ENCODE data around the gene SUV39H1.

The SUV39H1 gene

GRCh38 chrX:48714573-48714972, 18.0 kb downstream of the SUV39H1 start:
- DNase-seq (ENCODE audit: low read depth) = no peak

DNA sequence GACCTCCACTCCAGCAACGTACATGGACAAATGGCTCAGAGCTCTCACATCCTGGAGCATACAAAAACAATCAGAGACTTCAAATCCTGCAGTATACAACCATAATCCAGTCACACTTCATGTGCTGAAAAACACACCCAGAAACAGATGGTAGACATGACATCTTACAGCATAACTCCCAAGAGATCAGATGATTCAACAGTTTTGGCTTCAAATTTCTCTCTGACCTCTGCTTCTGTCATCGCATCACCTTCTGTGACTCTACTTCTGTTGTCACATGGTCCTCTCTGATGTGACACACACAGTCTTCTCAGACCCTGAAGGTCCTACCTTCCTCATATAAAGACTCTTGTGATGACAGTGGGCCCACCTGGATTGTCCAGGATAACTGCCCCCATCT, 18.5 kb downstream of the SUV39H1 start:
- no peak for DNase-seq (ENCODE audit: low read depth)

DNA sequence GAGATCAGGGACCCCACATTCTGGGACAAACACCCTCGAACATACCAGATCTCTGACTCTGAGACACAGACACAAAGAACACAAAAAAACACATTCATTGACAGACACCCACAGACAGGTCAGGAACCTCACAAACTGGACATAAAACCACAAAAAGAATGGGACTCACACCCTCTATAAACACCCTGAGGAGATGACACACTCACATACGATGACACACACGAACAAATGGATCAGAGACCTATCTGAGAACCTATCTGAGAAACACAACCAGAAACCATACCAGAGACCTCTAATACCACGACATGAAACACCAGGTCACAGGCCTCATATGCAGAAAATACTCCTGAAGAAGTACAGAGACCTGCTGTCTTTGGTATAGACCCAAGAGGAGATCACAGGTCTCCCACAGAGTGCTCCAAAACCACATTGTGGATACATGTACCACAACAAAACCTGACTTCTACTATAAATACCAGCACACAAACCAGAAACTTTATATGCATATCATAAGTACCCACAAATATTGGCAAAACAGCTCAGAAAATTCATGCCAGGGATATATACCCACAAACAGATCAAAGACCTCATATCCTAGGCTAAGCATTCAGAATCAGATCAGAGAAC, 19.5 kb downstream of the SUV39H1 start:
- DNase-seq (ENCODE audit: low read depth) = no peak

DNA sequence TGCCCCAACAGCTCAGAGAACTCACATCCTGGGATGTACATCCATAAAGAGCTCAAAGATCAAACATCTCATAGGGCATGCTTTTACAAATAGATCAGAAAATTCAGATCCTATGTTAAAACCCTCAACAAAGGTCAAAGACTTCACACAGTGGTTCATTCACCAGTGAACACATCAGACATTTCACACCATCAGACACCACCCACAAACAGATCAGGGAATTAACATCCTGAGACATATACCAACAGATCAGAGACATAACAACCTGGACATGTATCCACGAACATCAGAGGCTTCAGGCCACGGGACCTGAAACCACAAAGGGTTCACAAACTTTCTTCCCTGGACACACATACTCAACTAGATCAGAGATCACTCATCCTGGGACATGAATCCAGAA, 23.4 kb downstream of the SUV39H1 start:
- no peak for DNase-seq (ENCODE audit: low read depth)

GRCh38 chrX:48720577-48721250, 24.2 kb downstream of the SUV39H1 start:
- DNase-seq (ENCODE audit: low read depth) = no peak

DNA sequence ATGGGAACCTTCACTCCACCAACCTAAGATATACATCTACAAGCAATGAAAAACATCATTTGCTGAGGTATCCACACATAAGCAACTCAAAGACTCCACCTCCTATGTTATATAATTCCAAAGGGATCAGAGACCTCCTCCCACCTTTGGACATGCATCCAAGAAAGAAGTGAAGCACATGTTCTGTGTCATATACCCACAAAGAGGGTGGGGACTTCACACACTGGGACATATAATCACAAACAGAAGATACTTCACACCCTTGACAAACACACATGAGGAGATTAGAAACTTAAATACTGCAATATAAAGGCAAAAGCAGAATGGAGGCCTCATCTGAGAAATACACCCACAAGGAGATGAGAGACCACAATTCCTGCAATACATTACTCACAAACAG, 25.4 kb downstream of the SUV39H1 start:
- DNase-seq (ENCODE audit: low read depth) = no peak

- DNase-seq (ENCODE audit: low read depth) = no peak
These were observed 30.1 kb downstream of the SUV39H1 start for GRCh38 chrX:48726596-48726995.

GRCh38 chrX:48728653-48729052, 32.1 kb downstream of the SUV39H1 start:
- no peak for DNase-seq (ENCODE audit: low read depth)

DNA sequence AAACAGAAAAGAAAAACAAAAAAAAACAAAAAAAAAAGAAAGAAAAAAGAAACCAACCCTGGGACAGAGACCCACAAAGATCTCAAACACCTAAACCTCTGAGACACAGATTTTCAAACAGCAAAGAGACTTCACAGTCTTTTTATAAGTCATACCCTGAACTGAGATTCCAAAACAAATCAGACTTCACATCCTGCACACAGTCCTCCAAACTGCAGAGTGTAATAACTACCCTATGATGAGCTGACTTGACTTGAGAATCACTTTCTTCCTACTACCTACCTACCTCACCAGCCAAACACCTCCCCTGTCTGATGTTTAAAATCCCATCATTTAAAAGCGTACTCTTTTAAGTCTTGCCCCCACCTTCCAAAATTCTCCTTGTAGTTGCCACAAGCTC, 39.8 kb downstream of the SUV39H1 start:
- DNase-seq (ENCODE audit: low read depth) = no peak

- DNase-seq (ENCODE audit: low read depth) = no peak
These were observed 40.3 kb downstream of the SUV39H1 start for GRCh38 chrX:48736878-48737212.

GRCh38 chrX:48737213-48737938, 40.8 kb downstream of the SUV39H1 start:
- DNase-seq (ENCODE audit: low read depth) = peak; percentile 77

DNA sequence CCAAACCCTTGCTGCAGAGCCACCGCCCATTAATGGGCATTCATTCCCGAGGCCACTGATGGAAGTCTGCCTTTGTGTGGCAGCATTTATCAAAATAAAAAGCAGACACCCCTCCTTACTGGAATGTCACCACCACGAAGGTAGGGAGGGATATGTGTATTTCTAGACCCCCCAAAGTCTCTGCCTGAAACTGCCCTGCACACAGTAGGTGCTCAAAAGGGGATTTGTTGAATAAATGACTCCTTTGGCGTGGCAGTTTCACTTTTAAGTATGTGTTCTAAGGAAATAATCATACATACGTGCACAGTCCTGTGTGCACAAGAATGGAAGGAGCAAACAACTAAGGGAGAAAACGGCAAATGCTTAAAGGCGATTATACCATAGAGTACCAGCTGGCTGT, 41.4 kb downstream of the SUV39H1 start:
- DNase-seq (ENCODE audit: low read depth) = no peak

DNA sequence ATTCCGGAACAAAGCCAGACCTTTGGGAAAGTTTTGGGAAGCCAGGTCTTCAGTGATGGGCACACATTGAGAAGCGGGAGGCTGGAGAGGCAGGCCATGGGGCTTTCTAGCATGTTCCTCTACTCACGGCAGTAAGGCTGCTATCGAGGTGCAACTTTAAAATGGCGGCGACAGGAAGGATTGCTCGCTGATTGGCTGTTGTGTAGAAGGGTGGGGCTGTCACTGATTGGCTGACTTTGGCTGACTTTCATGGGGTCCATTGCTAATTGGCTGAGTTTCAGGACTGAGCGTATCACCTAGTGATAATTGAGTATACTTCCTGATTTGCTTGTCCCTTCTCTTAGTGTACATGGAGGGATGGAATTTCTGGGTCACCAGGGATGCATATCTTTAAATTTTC, 45.3 kb downstream of the SUV39H1 start:
- DNase-seq (ENCODE audit: low read depth) = no peak

DNA sequence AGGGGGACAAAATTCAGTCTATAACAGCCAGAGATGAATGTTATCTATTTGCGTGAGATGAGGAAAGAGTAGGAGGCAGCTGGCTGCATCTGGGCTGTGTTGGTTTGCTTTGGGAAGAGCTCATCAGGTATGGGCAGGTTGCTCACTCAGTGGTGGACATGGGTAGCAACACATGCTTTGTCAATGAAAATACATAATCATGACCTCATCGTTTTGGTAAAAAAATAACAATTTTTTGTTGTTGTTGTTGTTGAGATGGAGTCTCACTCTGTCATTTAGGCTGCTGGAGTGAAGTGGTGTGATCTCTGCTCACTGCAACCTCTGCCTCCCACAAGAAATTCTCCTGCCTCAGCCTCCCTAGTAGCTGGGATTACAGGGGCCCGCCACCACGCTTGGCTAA, 48.7 kb downstream of the SUV39H1 start:
- DNase-seq (ENCODE audit: low read depth) = no peak

DNA sequence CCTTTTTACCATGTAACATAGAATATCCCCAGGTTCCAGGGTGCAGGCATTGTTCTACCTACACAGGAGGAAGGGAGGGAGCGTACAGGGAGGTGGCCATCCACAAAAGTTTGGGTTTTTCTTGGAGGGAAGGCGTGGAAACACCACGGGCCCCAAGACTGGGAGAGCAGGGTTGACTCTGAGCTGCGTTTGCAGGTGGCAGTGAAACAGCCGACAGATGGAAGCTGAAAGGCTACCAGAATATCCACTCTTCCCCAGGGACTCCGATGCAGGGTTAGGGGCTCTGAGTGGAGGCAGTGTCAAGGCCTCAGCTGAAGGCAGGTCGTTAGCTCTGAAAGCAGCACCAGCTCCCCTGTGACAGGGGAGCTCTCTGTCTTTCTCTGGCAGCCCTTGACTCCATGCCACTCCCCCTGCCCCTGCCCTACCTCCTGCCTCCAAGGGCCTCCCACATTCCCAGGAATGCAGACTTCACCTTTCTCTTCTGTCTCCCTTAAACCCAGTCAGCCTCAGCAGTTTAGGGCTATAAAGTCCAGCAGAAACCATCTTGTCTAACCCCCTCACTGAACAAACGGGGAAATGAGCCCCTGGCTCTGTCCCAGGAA, 51.0 kb downstream of the SUV39H1 start:
- DNase-seq (ENCODE audit: low read depth) = no peak

DNA sequence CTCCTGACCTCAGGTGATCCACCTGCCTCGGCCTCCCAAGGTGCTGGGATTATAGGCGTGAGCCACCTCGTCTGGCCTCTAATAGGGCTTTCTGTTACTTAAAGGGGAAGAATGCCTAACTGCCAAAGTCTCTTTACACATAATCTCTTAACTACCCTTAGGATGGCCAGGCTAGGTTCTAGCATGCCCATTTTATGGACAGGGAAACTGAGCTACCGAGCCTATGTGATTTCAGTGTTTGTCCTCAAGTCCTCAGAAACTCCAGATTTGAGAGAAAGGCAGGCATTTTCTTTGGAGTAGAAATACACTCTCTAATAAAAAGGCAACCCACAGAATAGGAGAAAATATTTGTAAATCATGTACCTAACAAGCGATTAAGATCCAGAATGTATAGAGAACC, 52.6 kb downstream of the SUV39H1 start:
- no peak for DNase-seq (ENCODE audit: low read depth)

GRCh38 chrX:48751343-48751742, 54.8 kb downstream of the SUV39H1 start:
- no peak for DNase-seq (ENCODE audit: low read depth)

DNA sequence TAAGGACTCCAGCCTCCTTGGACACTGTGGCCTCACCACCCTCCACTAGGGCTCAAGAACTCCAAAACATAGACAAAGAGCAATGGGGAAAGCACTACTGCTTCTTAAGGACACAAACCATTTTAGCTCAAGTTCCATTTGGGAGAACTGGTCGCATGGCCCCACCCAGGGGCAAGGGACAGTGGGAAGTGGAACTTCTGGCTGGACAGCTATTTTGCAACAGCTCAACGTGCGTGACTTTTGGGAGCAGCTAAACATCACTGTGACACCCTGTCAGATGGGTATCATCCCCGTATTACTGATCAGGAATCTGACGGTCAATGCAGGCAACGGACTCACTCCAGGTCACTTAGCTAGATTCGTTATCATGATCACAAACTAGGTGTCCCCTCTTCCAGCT, 56.0 kb downstream of the SUV39H1 start:
- DNase-seq (ENCODE audit: low read depth) = no peak

- DNase-seq (ENCODE audit: low read depth) = no peak
These were observed 57.2 kb downstream of the SUV39H1 start for GRCh38 chrX:48753708-48754228.

DNA sequence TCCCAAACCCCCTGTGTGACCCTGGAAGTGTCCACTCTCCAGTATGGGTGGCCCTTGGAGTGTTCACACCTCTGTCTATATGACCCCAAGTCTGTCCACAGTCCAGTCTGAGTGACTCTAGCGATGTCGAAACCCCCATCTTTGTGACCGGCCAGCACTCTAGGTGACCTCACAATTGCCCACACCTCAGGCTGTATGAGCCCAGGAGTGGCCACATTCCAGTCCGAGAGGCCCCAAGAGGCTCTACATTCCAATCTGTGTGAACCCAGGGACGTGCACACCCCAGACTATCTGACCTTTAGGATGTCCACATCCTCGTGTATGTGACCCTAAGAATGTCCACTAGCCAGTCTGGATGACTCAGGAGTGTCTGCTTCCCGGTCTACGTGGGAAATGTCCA, 57.7 kb downstream of the SUV39H1 start:
- no peak for DNase-seq (ENCODE audit: low read depth)

All from activated T-helper 1 cell treated with Interleukin-2 at 50 U/mL for 16 hours (primary cell).